Activated CD4-positive, alpha-beta T cell treated with anti-CD3 and anti-CD28 coated beads, Interleukin-2, amount 50 U/mL, for 1 hour (primary cell): ENCODE results near the gene CLEC16A.

Experiments
- DNase-seq: peaks from one replicate; pipeline ENCODE4 v3.0.0-alpha.2; 2020

The CLEC16A gene

GRCh38 chr16:11017499-11017898, 73.1 kb downstream of the CLEC16A start:
- no peak for DNase-seq

GRCh38 chr16:11020388-11020787, 76.0 kb downstream of the CLEC16A start:
- DNase-seq = no peak

GRCh38 chr16:11020792-11021551, 76.6 kb downstream of the CLEC16A start:
- no peak for DNase-seq

- no peak for DNase-seq
Observed at GRCh38 chr16:11022002-11022401, 77.6 kb downstream of the CLEC16A start.

GRCh38 chr16:11023262-11024039, 79.1 kb downstream of the CLEC16A start:
- DNase-seq = no peak

- DNase-seq = no peak
Observed at GRCh38 chr16:11024333-11025053, 80.1 kb downstream of the CLEC16A start.

- no peak for DNase-seq
Observed at GRCh38 chr16:11025120-11025531, 80.8 kb downstream of the CLEC16A start.

- no peak for DNase-seq
Observed at GRCh38 chr16:11029948-11030347, 85.6 kb downstream of the CLEC16A start.

- no peak for DNase-seq
Observed at GRCh38 chr16:11030990-11031510, 86.7 kb downstream of the CLEC16A start.

- no peak for DNase-seq
Observed at GRCh38 chr16:11032000-11032921, 87.9 kb downstream of the CLEC16A start.

GRCh38 chr16:11032922-11033291, 88.5 kb downstream of the CLEC16A start:
- DNase-seq = no peak

GRCh38 chr16:11033629-11034420, 89.5 kb downstream of the CLEC16A start:
- DNase-seq = no peak

- no peak for DNase-seq
Observed at GRCh38 chr16:11034481-11034931, 90.1 kb downstream of the CLEC16A start.

- DNase-seq = no peak
Observed at GRCh38 chr16:11035096-11035495, 90.7 kb downstream of the CLEC16A start.

GRCh38 chr16:11036040-11036439, 91.7 kb downstream of the CLEC16A start:
- no peak for DNase-seq

- no peak for DNase-seq
Observed at GRCh38 chr16:11036868-11037410, 92.6 kb downstream of the CLEC16A start.

GRCh38 chr16:11038305-11038704, 93.9 kb downstream of the CLEC16A start:
- no peak for DNase-seq

- DNase-seq = no peak
Observed at GRCh38 chr16:11038777-11039176, 94.4 kb downstream of the CLEC16A start.

GRCh38 chr16:11039726-11040125, 95.4 kb downstream of the CLEC16A start:
- DNase-seq = no peak

- no peak for DNase-seq
Observed at GRCh38 chr16:11042191-11042590, 97.8 kb downstream of the CLEC16A start.

- no peak for DNase-seq
Observed at GRCh38 chr16:11045441-11045840, 101.1 kb downstream of the CLEC16A start.
